Measurements from ENCODE around the gene LRMDA.

DNA sequence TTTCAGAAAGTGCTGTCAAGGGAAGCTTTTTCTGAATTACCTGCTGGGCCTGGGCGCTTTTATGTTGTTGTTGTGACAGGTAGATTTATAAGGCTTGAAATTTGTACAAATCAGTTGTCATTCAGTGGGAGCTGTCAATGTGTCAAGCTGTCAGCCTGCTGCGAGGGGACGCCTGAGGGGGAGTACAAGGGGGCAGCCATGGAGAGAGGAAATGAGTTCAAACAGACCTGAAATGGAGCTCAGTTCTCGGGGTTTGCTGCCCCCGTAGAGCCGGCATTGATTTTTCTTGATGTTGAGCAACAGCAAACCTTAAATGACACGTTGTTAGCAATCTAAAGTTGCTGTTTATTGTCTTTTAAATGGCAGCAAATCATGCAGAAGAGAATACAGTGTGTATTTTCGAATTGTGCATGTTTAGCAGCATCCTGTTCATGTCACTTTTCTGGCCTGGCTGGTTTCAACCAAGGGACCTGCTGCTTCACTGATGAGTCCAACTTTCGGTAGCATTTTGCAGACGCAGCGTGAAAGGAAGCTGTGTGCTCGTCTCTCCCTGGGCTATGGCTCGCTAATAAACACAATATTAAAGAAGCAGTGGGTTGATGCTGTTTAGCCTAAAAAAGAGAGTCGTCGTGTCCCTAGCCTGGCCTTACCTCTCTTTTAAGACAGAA, 166.5 kb downstream of the LRMDA start:
- no peak for TF ChIP-seq POLR2A (IDR thresholded peaks at IDR 0.05)
- TF ChIP-seq, protein P1, sequence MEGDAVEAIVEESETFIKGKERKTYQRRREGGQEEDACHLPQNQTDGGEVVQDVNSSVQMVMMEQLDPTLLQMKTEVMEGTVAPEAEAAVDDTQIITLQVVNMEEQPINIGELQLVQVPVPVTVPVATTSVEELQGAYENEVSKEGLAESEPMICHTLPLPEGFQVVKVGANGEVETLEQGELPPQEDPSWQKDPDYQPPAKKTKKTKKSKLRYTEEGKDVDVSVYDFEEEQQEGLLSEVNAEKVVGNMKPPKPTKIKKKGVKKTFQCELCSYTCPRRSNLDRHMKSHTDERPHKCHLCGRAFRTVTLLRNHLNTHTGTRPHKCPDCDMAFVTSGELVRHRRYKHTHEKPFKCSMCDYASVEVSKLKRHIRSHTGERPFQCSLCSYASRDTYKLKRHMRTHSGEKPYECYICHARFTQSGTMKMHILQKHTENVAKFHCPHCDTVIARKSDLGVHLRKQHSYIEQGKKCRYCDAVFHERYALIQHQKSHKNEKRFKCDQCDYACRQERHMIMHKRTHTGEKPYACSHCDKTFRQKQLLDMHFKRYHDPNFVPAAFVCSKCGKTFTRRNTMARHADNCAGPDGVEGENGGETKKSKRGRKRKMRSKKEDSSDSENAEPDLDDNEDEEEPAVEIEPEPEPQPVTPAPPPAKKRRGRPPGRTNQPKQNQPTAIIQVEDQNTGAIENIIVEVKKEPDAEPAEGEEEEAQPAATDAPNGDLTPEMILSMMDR (IDR thresholded peaks at IDR 0.05): no peak
